Upper lobe of left lung (tissue), 6 donors: Measurements from ENCODE around the gene RNASE7. TPM values are rescaled to one million over a fixed set of nuclear protein-coding genes. Genes with fewer than 3 reads are reported as not detected.
"Not testable (repeated sequence)": the region's sequence is repeated elsewhere in the genome, so short reads cannot be mapped to it uniquely, and the experiment has no call there.

Experiments used
- ATAC-seq, 2 donors: fragments of 200-7000 bp; cut with Tn5 transposase; one replicate each; pipeline ENCODE4 v1.9.1; 2022; ENCODE audit warnings: mild to moderate bottlenecking in 2 of 2, moderate library complexity in 2 of 2; ENCODE audit not compliant: low FRiP score in 2 of 2
- DNase-seq, 2 donors: peaks; one replicate each; pipeline ENCODE4 v3.0.0-alpha.2; 2019 to 2020
- H3K27ac ChIP-seq, 4 donors: fragments of 200-600 bp; sonication (generic); one replicate each; pipeline ENCODE4 v1.5.1; 2016 to 2019
- H3K27me3 ChIP-seq, 4 donors: fragments of 200-600 bp; sonication (generic); one replicate each; pipeline ENCODE4 v1.5.1; 2017 to 2019
- H3K36me3 ChIP-seq, 4 donors: fragments of 200-600 bp; sonication (generic); one replicate each; pipeline ENCODE4 v1.5.1; 2016 to 2019
- H3K4me1 ChIP-seq, 4 donors: fragments of 200-600 bp; sonication (generic); one replicate each; pipeline ENCODE4 v1.5.1; 2018 to 2019
- H3K4me3 ChIP-seq, 4 donors: fragments of 200-600 bp; sonication (generic); one replicate each; pipeline ENCODE4 v1.5.1; 2017 to 2019; ENCODE audit warnings: mild to moderate bottlenecking in 2 of 4, moderate library complexity in 1 of 4
- H3K9me3 ChIP-seq, 4 donors: fragments of 200-600 bp; sonication (generic); one replicate each; pipeline ENCODE4 v1.5.1; 2018 to 2019
- EP300 ChIP-seq, 4 donors: sonication (generic); formaldehyde crosslinking; IDR thresholded peaks; one replicate each; pipeline ENCODE4 v1.5.1; 2017; ENCODE audit warnings: antibody characterized with exemption in 4 of 4, control low read depth in 2 of 4
- POLR2A ChIP-seq, 4 donors: fragments of 450-650 bp; IDR thresholded peaks; one replicate each; pipeline ENCODE4 v1.5.1; 2016 to 2017; ENCODE audit warnings: antibody characterized with exemption in 4 of 4, mild to moderate bottlenecking in 2 of 4
- POLR2AphosphoS5 ChIP-seq, 2 donors: sonication (generic); formaldehyde crosslinking; IDR thresholded peaks; one replicate each; pipeline ENCODE4 v1.5.1; 2017; ENCODE audit warnings: antibody characterized with exemption in 2 of 2
- WGBS, 2 donors: methylation state at CpG; one replicate each; pipeline ENCODE4 v1.1.5; 2017 to 2018; 5-methylcytosine and 5-hydroxymethylcytosine counted together
- total RNA-seq, 6 donors: library from RNA; depleted of rRNA in 4 of 6; stranded (reverse); fragments of >200 nt in 4 of 6; gene quantifications; one replicate each; pipeline versions ENCODE4 v1.1.0 to v1.2.1, GENCODE V29; 2016 to 2021
- TF ChIP-seq, protein P1 (sequence below), 6 experiments: fragments of 450-650 bp in 4 of 6; fragments of 200-600 bp in 2 of 6; sonication (generic) in 2 of 6; IDR thresholded peaks; one replicate each; pipeline ENCODE4 v1.5.1; 2016 to 2019; ENCODE audit warnings: antibody characterized with exemption in 6 of 6
- donor health status: DM: no; HTN: no; CAD: no; lungs with moderate emphysema.
- donor health status: DM: no; HTN: yes; CAD: no; lungs with severe emphysema.

RNASE7 gene
- total RNA-seq, 6 donors from 2014 or later, result not detected

DNA sequence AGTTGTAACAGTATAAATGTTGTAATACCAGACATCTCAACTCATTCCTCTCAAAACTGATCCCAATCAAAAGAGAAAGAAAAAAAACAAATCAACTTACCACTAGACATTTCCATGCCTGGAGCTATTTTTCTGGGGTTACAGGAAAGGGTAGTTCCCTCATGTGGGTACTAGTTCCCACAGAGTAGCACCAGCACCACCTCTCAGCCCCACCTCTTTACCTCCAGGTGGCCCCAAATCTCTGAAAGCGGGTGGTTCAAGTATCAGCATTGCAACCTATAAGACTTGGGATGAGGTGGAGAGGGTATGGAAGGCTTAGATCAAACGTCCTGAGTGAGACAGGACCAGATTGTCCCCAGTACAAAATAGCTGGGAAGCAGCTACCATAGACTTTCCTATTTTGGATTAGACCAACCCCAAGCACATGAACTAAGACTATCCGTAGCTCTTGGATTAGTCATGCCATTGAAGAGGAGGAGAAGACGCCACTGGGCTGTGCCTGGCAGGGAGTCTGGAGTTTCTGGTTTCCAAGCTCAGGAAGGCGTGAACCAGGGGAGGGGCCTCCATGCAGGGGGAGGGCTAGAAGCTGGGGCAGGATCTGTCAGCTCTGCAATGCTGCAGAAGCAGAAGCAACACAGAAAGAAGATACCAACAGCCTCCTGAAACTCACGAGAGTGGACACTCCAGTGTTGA, 43.3 kb upstream of the RNASE7 start, which contains the start of gene SLC39A2:
Gene SLC39A2 (plus strand): TSS at position 620 of the 693 bp plus-strand sequence. CDS start 154 bp downstream, outside the sequence.
- no peak within 1 kb of the TSS for H3K4me3 ChIP-seq
- ATAC-seq, result peak; percentile 67 to 94
- no peaks in the 10 kb centered on the region for H3K4me1 ChIP-seq
- H3K27ac ChIP-seq, result peak within 1 kb of the TSS in 2 of 4 donors; percentile 7 to 37
- H3K9me3 ChIP-seq, result no peaks in the 10 kb centered on the region
- TF ChIP-seq EP300 (IDR thresholded peaks at IDR 0.05), result no peak
- TF ChIP-seq POLR2AphosphoS5 (IDR thresholded peaks at IDR 0.05), result no peak
- TF ChIP-seq, protein P1, sequence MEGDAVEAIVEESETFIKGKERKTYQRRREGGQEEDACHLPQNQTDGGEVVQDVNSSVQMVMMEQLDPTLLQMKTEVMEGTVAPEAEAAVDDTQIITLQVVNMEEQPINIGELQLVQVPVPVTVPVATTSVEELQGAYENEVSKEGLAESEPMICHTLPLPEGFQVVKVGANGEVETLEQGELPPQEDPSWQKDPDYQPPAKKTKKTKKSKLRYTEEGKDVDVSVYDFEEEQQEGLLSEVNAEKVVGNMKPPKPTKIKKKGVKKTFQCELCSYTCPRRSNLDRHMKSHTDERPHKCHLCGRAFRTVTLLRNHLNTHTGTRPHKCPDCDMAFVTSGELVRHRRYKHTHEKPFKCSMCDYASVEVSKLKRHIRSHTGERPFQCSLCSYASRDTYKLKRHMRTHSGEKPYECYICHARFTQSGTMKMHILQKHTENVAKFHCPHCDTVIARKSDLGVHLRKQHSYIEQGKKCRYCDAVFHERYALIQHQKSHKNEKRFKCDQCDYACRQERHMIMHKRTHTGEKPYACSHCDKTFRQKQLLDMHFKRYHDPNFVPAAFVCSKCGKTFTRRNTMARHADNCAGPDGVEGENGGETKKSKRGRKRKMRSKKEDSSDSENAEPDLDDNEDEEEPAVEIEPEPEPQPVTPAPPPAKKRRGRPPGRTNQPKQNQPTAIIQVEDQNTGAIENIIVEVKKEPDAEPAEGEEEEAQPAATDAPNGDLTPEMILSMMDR (IDR thresholded peaks at IDR 0.05), result no peak
- no peak for TF ChIP-seq POLR2A (IDR thresholded peaks at IDR 0.05)
- peaks cover 30 to 35% (median 33%) of the 10 kb centered on the region in 4 donors for H3K36me3 ChIP-seq
- no peaks in the 10 kb centered on the region for H3K27me3 ChIP-seq
- 54 to 64% methylated on average over 6 of the region's 6 CpGs for WGBS, 2 donors
- DNase-seq, result no peak

DNA sequence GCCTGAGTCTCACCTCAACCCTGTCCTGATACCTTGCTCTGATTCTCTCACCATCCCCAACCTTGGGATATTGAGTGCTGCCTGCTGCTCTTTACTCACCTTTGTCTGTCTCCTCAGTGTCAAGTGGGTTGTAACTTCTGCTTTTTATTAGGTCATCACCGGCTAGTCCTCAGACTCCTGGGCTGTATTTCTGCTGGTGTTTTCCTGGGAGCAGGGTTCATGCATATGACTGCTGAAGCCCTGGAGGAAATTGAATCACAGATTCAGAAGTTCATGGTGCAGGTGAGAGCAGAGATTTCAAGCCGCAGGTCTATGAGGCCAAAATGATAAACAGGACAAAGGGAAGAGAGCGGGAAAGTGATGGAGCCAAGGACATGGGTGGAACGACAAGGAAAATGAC, 42.6 kb upstream of the RNASE7 start:
- no peak for ATAC-seq
- no peak overlapping the region for H3K27ac ChIP-seq
- H3K9me3 ChIP-seq, result no peaks in the 10 kb centered on the region
- H3K36me3 ChIP-seq, result peaks cover 24 to 27% (median 26%) of the 10 kb centered on the region in 4 donors
- no peaks in the 10 kb centered on the region for H3K27me3 ChIP-seq
- no peaks in the 10 kb centered on the region for H3K4me1 ChIP-seq
- no peak for TF ChIP-seq EP300 (IDR thresholded peaks at IDR 0.05)
- TF ChIP-seq POLR2AphosphoS5 (IDR thresholded peaks at IDR 0.05), result no peak
- TF ChIP-seq, protein P1 (IDR thresholded peaks at IDR 0.05), result no peak
- no peak for TF ChIP-seq POLR2A (IDR thresholded peaks at IDR 0.05)
- WGBS, 2 donors, result 78 to 87% methylated on average over 4 of the region's 4 CpGs
- DNase-seq, result no peak
- H3K4me3 ChIP-seq, result no peak overlapping the region

DNA sequence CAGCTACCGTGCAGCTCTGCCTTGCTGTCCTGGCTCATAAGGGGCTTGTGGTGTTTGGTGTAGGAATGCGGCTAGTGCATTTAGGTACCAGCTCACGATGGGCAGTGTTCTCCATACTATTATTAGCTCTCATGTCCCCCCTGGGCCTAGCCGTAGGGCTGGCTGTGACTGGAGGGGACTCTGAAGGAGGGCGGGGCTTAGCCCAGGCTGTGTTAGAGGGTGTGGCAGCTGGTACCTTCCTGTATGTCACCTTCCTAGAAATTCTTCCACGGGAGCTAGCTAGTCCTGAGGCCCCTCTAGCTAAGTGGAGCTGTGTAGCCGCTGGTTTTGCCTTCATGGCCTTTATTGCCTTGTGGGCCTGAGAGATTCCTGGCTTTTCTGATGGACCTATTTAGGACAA, 40.9 kb upstream of the RNASE7 start:
- no peak for ATAC-seq

DNA sequence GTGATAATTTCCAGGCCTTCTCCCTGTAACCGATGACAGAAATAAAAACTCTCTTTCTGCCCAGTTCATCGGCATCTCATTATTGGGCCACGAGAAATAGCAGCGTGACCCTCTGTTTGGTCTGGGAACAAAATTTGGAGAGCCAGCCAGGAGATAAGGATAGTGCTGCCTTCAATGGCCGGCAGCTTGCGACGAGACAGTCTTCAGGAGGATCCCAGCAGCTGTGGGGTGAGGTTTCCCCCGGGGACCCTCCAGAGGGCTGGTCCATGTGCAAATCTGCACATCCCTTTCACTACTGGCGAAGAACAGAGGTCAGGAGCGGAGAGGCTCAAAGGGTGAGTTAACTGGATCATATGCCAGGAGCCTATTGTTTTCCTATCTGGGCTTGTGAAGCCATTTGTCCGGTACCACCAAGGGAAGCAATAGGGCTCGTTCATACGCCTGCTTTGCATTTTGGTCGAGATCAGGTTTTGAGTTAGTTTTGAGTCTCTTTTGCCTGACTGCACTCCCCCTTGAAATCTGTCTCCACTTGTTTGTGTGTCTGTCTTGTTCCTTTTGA, 38.3 kb upstream of the RNASE7 start:
- DNase-seq (no peak), ATAC-seq (no peak)
- Histone ChIP-seq H3K4me3 (no peak overlapping the region), H3K9me3 (no peaks in the 10 kb centered on the region), H3K4me1 (no peaks in the 10 kb centered on the region), H3K27ac (no peak overlapping the region), H3K36me3 (no peaks in the 10 kb centered on the region), H3K27me3 (no peaks in the 10 kb centered on the region)
- TF ChIP-seq POLR2AphosphoS5 (IDR thresholded peaks at IDR 0.05), result no peak
- TF ChIP-seq, protein P1 (IDR thresholded peaks at IDR 0.05), result no peak
- WGBS, 2 donors, result 88 to 89% methylated on average over 14 of the region's 14 CpGs

More for the DNA sequence above, 40.9 kb upstream of the RNASE7 start:
- TF ChIP-seq POLR2A (IDR thresholded peaks at IDR 0.05), result no peak
- no peaks in the 10 kb centered on the region for H3K9me3 ChIP-seq
- H3K36me3 ChIP-seq, result peaks cover 8 to 11% (median 9%) of the 10 kb centered on the region in 4 donors
- no peak for DNase-seq
- H3K27ac ChIP-seq, result no peak overlapping the region
- no peak overlapping the region for H3K4me3 ChIP-seq
- no peaks in the 10 kb centered on the region for H3K27me3 ChIP-seq
- 36 to 75% methylated on average over 2 to 7 of the region's 7 CpGs for WGBS, 2 donors
- H3K4me1 ChIP-seq, result no peaks in the 10 kb centered on the region

DNA sequence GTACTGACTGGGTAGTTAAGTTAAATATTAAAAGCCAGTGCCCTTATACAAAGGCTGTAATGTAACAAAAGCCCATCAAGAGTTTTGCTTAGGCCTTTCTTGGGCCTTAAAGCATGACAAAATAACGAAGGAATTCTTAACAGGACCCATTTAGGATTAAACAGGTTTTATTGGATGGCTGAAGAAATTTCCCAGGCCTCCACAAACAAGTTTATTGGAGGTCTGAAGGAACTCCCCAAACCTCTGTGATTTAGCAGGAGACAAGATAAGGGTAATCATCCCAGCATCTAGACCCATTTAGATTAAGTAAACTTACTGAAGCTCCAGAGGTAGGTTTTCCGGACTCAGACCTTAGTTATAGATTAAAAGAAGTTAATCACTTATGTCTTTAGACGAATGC, 32.4 kb upstream of the RNASE7 start:
- H3K4me1 ChIP-seq, H3K36me3 ChIP-seq, ATAC-seq, H3K9me3 ChIP-seq, H3K27ac ChIP-seq, DNase-seq, H3K4me3 ChIP-seq, H3K27me3 ChIP-seq: not testable (repeated sequence)
- 75 to 81% methylated on average over 3 of the region's 3 CpGs for WGBS, 2 donors

DNA sequence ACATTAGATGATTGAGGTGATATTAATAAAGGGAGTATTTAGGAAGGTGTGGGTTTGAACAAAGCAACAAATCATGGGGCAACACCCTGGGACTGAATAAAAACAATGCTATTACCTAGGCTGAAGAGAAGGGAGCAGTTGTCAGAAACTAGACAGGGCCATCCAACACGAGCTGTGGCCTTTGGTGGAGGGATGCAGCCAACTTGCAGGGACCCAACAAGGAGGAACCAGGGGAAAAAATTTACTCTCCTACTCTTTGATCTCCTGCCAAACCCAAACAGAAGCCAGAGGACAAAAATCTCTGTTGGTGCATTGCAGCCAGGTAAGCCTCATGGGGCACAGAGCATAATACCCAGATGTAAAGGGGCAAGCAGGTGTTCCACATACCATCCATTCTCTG, 31.0 kb upstream of the RNASE7 start:
- Histone ChIP-seq H3K4me1 (peaks cover 0 to 5% (median 5%) of the 10 kb centered on the region in 4 donors), H3K4me3 (no peak overlapping the region), H3K27ac (no peak overlapping the region), H3K27me3 (no peaks in the 10 kb centered on the region), H3K9me3 (no peaks in the 10 kb centered on the region), H3K36me3 (no peaks in the 10 kb centered on the region)
- TF ChIP-seq, protein P1 (IDR thresholded peaks at IDR 0.05), result no peak
- TF ChIP-seq POLR2AphosphoS5 (IDR thresholded peaks at IDR 0.05) (no peak), POLR2A (IDR thresholded peaks at IDR 0.05) (no peak), EP300 (IDR thresholded peaks at IDR 0.05) (no peak)
- no peak for DNase-seq
- WGBS, 2 donors, result 69 to 87% methylated on average over 1 of the region's 1 CpG
- no peak for ATAC-seq
